Fibroblast of lung (primary cell): ENCODE data around the gene KRTAP19-7. TPM values are rescaled to one million over a fixed set of nuclear protein-coding genes. Genes with fewer than 3 reads are reported as not detected.

Source experiments
- DNase-seq, 2 donors: peaks; one replicate each; pipeline versions ENCODE4 v3.0.0 to v3.0.0-alpha.2; 2010; ENCODE audit warnings: low read depth in 2 of 2
- H2AFZ ChIP-seq: 2 replicates; pipeline ENCODE4 v1.5.1; 2012; ENCODE audit warnings: low read length, control low read depth, inconsistent platforms
- H3K27ac ChIP-seq: 2 replicates; pipeline ENCODE4 v1.5.1; 2011; ENCODE audit warnings: low read length, control low read depth; ENCODE audit not compliant: insufficient read depth
- H3K27me3 ChIP-seq: 2 replicates; pipeline ENCODE4 v1.5.1; 2011; ENCODE audit warnings: mild to moderate bottlenecking, low read length; ENCODE audit not compliant: control insufficient read depth, insufficient read depth
- H3K36me3 ChIP-seq: 2 replicates; pipeline ENCODE4 v1.5.1; 2011; ENCODE audit warnings: low read length; ENCODE audit not compliant: control insufficient read depth, insufficient read depth
- H3K4me1 ChIP-seq: 2 replicates; pipeline ENCODE4 v1.5.1; 2011; ENCODE audit warnings: low read length; ENCODE audit not compliant: control insufficient read depth, insufficient read depth; ENCODE audit errors: extremely low read depth
- H3K4me2 ChIP-seq: 2 replicates; pipeline ENCODE4 v1.5.1; 2011; ENCODE audit warnings: low read length, control low read depth; ENCODE audit not compliant: insufficient read depth; ENCODE audit errors: extremely low read depth
- H3K4me3 ChIP-seq, 4 experiments: fragments of 200-600 bp in 1 of 4; sonication (generic) in 1 of 4; replicated peaks in 1 of 4; 2 replicates each; pipeline ENCODE4 v1.5.1; 2011 to 2016; ENCODE audit warnings: low read length in 4 of 4, low read depth in 3 of 4, mild to moderate bottlenecking in 3 of 4, control low read depth in 2 of 4, inconsistent platforms in 1 of 4, mixed read lengths in 1 of 4; ENCODE audit not compliant: insufficient read depth in 1 of 4; ENCODE audit errors: control extremely low read depth in 1 of 4
- H3K79me2 ChIP-seq: 2 replicates; pipeline ENCODE4 v1.5.1; 2012; ENCODE audit warnings: mild to moderate bottlenecking, low read length, inconsistent platforms; ENCODE audit not compliant: control insufficient read depth, insufficient read depth
- H3K9ac ChIP-seq: 2 replicates; pipeline ENCODE4 v1.5.1; 2011; ENCODE audit warnings: mild to moderate bottlenecking, low read length, control low read depth; ENCODE audit not compliant: insufficient read depth
- H3K9me3 ChIP-seq: 2 replicates; pipeline ENCODE4 v1.5.1; 2012; ENCODE audit warnings: low read depth, low read length; ENCODE audit not compliant: control insufficient read depth, insufficient read depth
- H4K20me1 ChIP-seq: 2 replicates; pipeline ENCODE4 v1.5.1; 2011; ENCODE audit warnings: low read length; ENCODE audit not compliant: control insufficient read depth, insufficient read depth; ENCODE audit errors: extremely low read depth
- CTCF ChIP-seq, 2 donors: IDR thresholded peaks in 1 of 2; conservative IDR thresholded peaks in 1 of 2; 1 replicate in 1 of 2; 2 replicates in 1 of 2; pipeline ENCODE4 v1.5.1; 2011 to 2012; ENCODE audit warnings: low read length in 2 of 2, control low read depth in 1 of 2, inconsistent platforms in 1 of 2, low read depth in 1 of 2, mild to moderate bottlenecking in 1 of 2
- EZH2 ChIP-seq: IDR thresholded peaks from 2 replicates; pipeline ENCODE4 v1.5.1; 2012; ENCODE audit warnings: low read length, control low read depth, mild to moderate bottlenecking; ENCODE audit errors: missing control alignments
- polyA plus RNA-seq, 2 donors: library from polyadenylated mRNA; depleted of rRNA in 1 of 2; stranded (reverse) in 1 of 2; unstranded in 1 of 2; fragments of >200 nt; gene quantifications; 2 replicates each; pipeline ENCODE4 v1.2.1, GENCODE V29; 2011 to 2012; ENCODE audit warnings: missing spikeins in 1 of 2
- total RNA-seq: library from RNA; depleted of rRNA; stranded (reverse); fragments of >200 nt; gene quantifications from 2 replicates; pipeline ENCODE4 v1.2.1, GENCODE V29; 2014

KRTAP19-7 gene
- total and polyA plus RNA-seq, 2 donors (not counting 1 experiment from before 2014, with no cell fraction given) = not detected

DNA sequence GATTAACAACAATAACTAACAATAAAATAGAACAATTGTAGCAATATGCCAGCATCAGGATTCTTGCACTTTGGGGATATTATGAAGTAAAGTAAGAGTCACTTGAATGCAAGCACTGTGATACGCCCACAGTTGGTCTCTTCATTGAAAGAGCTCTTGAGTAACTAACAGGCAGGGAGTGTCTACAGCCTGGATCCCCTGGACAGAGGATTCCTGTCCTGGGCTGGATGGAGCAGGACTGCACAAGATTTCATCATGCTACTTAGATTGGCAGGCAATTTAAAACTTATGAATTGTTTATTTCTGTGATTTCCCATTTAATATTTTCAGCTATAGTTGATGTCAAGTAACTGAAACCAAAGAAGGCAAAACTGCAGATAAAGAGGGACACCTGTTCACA lies 45.4 kb downstream of the KRTAP19-7 start:
- Histone ChIP-seq H3K9me3 (no peaks in the 10 kb centered on the region), H3K4me2 (no peak overlapping the region), H4K20me1 (no peaks in the 10 kb centered on the region), H3K27ac (no peak overlapping the region), H3K9ac (no peak overlapping the region), H2AFZ (no peak overlapping the region), H3K36me3 (no peaks in the 10 kb centered on the region), H3K4me3 (no peak overlapping the region), H3K79me2 (no peaks in the 10 kb centered on the region), H3K27me3 (no peaks in the 10 kb centered on the region), H3K4me1 (no peaks in the 10 kb centered on the region)
- TF ChIP-seq EZH2 (no peak), CTCF (conservative IDR thresholded peaks at IDR 0.05 in 1 of 2, IDR thresholded peaks at IDR 0.05 in 1 of 2; ENCODE audit: low read depth in 1 of 2, low read length in 2 of 2) (no peak)
- no peak for DNase-seq

Other genes with a start within 250 kb of the KRTAP19-7 start
- not detected in 2 replicates for gene KRTAP26-1, start 241.0 kb downstream of the KRTAP19-7 start, total RNA-seq
- not detected in 2 replicates for gene KRTAP26-1, start 241.0 kb downstream of the KRTAP19-7 start, polyA plus RNA-seq
- not detected in 2 replicates for gene KRTAP27-1, start 223.6 kb downstream of the KRTAP19-7 start, total RNA-seq
- gene KRTAP27-1, start 223.6 kb downstream of the KRTAP19-7 start, polyA plus RNA-seq = not detected in 2 replicates
- not detected in 2 replicates for gene KRTAP23-1, start 212.7 kb downstream of the KRTAP19-7 start, total RNA-seq
- not detected in 2 replicates for gene KRTAP23-1, start 212.7 kb downstream of the KRTAP19-7 start, polyA plus RNA-seq
- gene KRTAP13-2, start 189.0 kb downstream of the KRTAP19-7 start, total RNA-seq = not detected in 2 replicates
- not detected in 2 replicates for gene KRTAP13-2, start 189.0 kb downstream of the KRTAP19-7 start, polyA plus RNA-seq
- gene KRTAP13-1, start 165.3 kb downstream of the KRTAP19-7 start, total RNA-seq = not detected in 2 replicates
- not detected in 2 replicates for gene KRTAP13-1, start 165.3 kb downstream of the KRTAP19-7 start, polyA plus RNA-seq
- not detected in 2 replicates for gene KRTAP13-3, start 135.4 kb downstream of the KRTAP19-7 start, total RNA-seq
- not detected in 2 replicates for gene KRTAP13-3, start 135.4 kb downstream of the KRTAP19-7 start, polyA plus RNA-seq
- not detected in 2 replicates for gene KRTAP13-4, start 131.1 kb downstream of the KRTAP19-7 start, total RNA-seq
- gene KRTAP13-4, start 131.1 kb downstream of the KRTAP19-7 start, polyA plus RNA-seq = not detected in 2 replicates
- not detected in 2 replicates for gene KRTAP15-1, start 121.0 kb downstream of the KRTAP19-7 start, total RNA-seq
- not detected in 2 replicates for gene KRTAP15-1, start 121.0 kb downstream of the KRTAP19-7 start, polyA plus RNA-seq
- not detected in 2 replicates for gene KRTAP19-1, start 80.9 kb downstream of the KRTAP19-7 start, total RNA-seq
- gene KRTAP19-1, start 80.9 kb downstream of the KRTAP19-7 start, polyA plus RNA-seq = not detected in 2 replicates
- not detected in 2 replicates for gene KRTAP19-2, start 73.9 kb downstream of the KRTAP19-7 start, total RNA-seq
- gene KRTAP19-2, start 73.9 kb downstream of the KRTAP19-7 start, polyA plus RNA-seq = not detected in 2 replicates
- gene KRTAP19-3, start 69.3 kb downstream of the KRTAP19-7 start, total RNA-seq = not detected in 2 replicates
- not detected in 2 replicates for gene KRTAP19-3, start 69.3 kb downstream of the KRTAP19-7 start, polyA plus RNA-seq
- gene KRTAP19-4, start 64.1 kb downstream of the KRTAP19-7 start, total RNA-seq = not detected in 2 replicates
- not detected in 2 replicates for gene KRTAP19-4, start 64.1 kb downstream of the KRTAP19-7 start, polyA plus RNA-seq
- gene KRTAP19-5, start 59.2 kb downstream of the KRTAP19-7 start, total RNA-seq = not detected in 2 replicates
- not detected in 2 replicates for gene KRTAP19-5, start 59.2 kb downstream of the KRTAP19-7 start, polyA plus RNA-seq
- not detected in 2 replicates for gene KRTAP19-6, start 19.4 kb downstream of the KRTAP19-7 start, total RNA-seq
- not detected in 2 replicates for gene KRTAP19-6, start 19.4 kb downstream of the KRTAP19-7 start, polyA plus RNA-seq
- gene KRTAP22-2, start 29.1 kb upstream of the KRTAP19-7 start, total RNA-seq = not detected in 2 replicates
- not detected in 2 replicates for gene KRTAP22-2, start 29.1 kb upstream of the KRTAP19-7 start, polyA plus RNA-seq
- gene KRTAP6-3, start 31.1 kb upstream of the KRTAP19-7 start, total RNA-seq = not detected in 2 replicates
- not detected in 2 replicates for gene KRTAP6-3, start 31.1 kb upstream of the KRTAP19-7 start, polyA plus RNA-seq
- gene KRTAP6-2, start 37.6 kb upstream of the KRTAP19-7 start, total RNA-seq = not detected in 2 replicates
- not detected in 2 replicates for gene KRTAP6-2, start 37.6 kb upstream of the KRTAP19-7 start, polyA plus RNA-seq
- gene KRTAP22-1, start 39.8 kb upstream of the KRTAP19-7 start, total RNA-seq = not detected in 2 replicates
- not detected in 2 replicates for gene KRTAP22-1, start 39.8 kb upstream of the KRTAP19-7 start, polyA plus RNA-seq
- gene KRTAP6-1, start 52.6 kb upstream of the KRTAP19-7 start, total RNA-seq = not detected in 2 replicates
- gene KRTAP6-1, start 52.6 kb upstream of the KRTAP19-7 start, polyA plus RNA-seq = not detected in 2 replicates
- gene KRTAP20-1, start 55.1 kb upstream of the KRTAP19-7 start, total RNA-seq = not detected in 2 replicates
- not detected in 2 replicates for gene KRTAP20-1, start 55.1 kb upstream of the KRTAP19-7 start, polyA plus RNA-seq
- gene KRTAP20-4, start 59.3 kb upstream of the KRTAP19-7 start, total RNA-seq = not detected in 2 replicates
- not detected in 2 replicates for gene KRTAP20-4, start 59.3 kb upstream of the KRTAP19-7 start, polyA plus RNA-seq
- not detected in 2 replicates for gene KRTAP20-2, start 73.9 kb upstream of the KRTAP19-7 start, total RNA-seq
- gene KRTAP20-2, start 73.9 kb upstream of the KRTAP19-7 start, polyA plus RNA-seq = not detected in 2 replicates
- not detected in 2 replicates for gene KRTAP20-3, start 81.5 kb upstream of the KRTAP19-7 start, total RNA-seq
- gene KRTAP20-3, start 81.5 kb upstream of the KRTAP19-7 start, polyA plus RNA-seq = not detected in 2 replicates
- not detected in 2 replicates for gene KRTAP21-3, start 157.5 kb upstream of the KRTAP19-7 start, total RNA-seq
- gene KRTAP21-3, start 157.5 kb upstream of the KRTAP19-7 start, polyA plus RNA-seq = not detected in 2 replicates
- gene KRTAP21-2, start 185.9 kb upstream of the KRTAP19-7 start, total RNA-seq = not detected in 2 replicates
- not detected in 2 replicates for gene KRTAP21-2, start 185.9 kb upstream of the KRTAP19-7 start, polyA plus RNA-seq
- gene KRTAP21-1, start 194.1 kb upstream of the KRTAP19-7 start, total RNA-seq = not detected in 2 replicates
- not detected in 2 replicates for gene KRTAP21-1, start 194.1 kb upstream of the KRTAP19-7 start, polyA plus RNA-seq